HG02759 (cell line): ENCODE measurements around the gene LSR.
"Not testable (repeated sequence)": the region's sequence is repeated elsewhere in the genome, so short reads cannot be mapped to it uniquely, and the experiment has no call there.

Experiments
- ATAC-seq: cut with Tn5 transposase; IDR thresholded peaks from one replicate; pipeline ENCODE4 v1.9.1; 2021; ENCODE audit warnings: mild to moderate bottlenecking, moderate library complexity; ENCODE audit not compliant: unreplicated experiment

Gene LSR

GRCh38 chr19:35284153-35285094 is 35.6 kb downstream of the LSR start:
- no peak for ATAC-seq

DNA sequence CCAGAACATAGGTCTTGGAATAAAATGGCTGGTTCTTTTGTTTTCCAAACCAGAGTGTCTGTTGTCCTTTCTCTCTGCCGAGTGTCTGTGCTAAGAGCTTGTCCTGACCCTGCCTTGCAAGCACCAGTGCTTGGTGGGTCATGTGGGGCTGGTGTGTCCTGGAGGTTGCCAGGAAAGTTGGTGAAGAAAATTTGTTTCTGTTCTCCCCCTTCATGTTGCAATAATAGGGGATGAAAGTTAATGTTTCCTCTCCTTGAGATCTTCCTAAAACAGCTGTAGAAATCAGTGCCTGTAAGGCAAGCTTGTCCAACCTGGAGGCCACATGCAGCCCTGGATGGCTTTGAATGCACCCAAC is 36.3 kb downstream of the LSR start:
- ATAC-seq: no peak

DNA sequence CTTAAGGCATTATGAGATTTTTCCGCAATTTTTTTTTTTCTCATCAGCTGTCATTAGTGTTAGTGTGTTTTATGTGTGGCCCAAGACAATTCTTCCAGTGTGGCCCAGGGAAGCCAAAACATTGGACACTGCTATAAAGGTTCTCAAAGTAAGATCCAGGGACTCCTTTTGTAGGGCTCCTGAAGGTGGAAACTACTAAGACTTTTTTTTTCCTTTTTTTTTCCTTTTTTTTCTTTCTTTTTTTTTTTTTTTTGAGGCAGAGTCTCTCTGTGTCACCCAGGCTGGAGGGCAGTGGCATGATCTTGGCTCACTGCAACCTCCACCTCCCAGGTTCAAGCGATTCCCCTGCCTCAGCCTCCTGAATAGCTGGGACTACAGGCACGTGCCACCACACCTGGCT is 36.7 kb downstream of the LSR start:
- not testable (repeated sequence) for ATAC-seq

- not testable (repeated sequence) for ATAC-seq
Observed at GRCh38 chr19:35286101-35286500, 37.3 kb downstream of the LSR start.

GRCh38 chr19:35287713-35288112 is 38.9 kb downstream of the LSR start:
- ATAC-seq: no peak

DNA sequence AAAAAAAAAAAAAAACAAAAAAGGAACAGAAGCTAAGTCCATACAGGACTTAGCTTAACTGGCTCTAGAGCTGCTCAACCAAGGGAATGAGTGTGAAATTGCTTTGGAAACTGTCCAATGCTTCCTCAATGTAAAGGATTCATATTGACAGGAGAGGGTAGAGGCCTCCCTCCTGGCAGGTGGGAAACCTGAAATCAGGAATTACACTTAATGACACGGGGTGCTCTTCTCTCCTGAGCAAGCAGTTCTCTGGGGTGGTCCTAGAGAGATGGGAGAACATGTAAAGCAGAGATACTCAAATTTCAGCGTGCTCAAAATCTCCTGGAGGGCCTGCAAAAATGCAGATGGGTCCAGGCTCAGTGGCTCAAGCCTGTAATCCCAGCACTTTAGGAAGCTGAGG is 39.5 kb downstream of the LSR start:
- no peak for ATAC-seq

- no peak for ATAC-seq
Observed at GRCh38 chr19:35288906-35289305, 40.1 kb downstream of the LSR start.

- no peak for ATAC-seq
Observed at GRCh38 chr19:35290381-35291127, 41.8 kb downstream of the LSR start.

- no peak for ATAC-seq
Observed at GRCh38 chr19:35291259-35291658, 42.5 kb downstream of the LSR start.

DNA sequence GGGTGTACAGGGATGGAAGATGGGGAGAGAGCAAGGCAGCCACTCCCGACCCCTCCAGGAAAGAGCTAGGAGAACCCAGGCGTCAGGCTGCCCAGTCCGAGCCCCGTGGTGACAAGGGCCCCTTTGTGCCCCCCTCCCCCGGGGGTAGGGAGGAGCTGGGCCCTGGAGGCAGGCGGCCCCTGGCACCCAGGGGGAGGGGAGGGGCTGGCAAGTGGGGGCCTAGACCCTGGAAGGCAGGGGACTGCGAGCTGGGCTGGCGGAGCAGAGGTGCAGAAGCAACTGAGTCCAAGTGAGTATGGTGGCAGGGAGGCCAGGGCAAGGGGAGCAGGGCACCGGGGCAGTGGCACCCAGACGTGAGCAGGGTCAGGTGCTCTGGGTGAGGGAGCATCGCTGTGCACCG is 43.1 kb downstream of the LSR start, which contains the start of gene MAG:
TSS of gene MAG (plus strand) at position 246 of the 400 bp plus-strand sequence. CDS start 3,248 bp downstream, outside the sequence.
- ATAC-seq: no peak

DNA sequence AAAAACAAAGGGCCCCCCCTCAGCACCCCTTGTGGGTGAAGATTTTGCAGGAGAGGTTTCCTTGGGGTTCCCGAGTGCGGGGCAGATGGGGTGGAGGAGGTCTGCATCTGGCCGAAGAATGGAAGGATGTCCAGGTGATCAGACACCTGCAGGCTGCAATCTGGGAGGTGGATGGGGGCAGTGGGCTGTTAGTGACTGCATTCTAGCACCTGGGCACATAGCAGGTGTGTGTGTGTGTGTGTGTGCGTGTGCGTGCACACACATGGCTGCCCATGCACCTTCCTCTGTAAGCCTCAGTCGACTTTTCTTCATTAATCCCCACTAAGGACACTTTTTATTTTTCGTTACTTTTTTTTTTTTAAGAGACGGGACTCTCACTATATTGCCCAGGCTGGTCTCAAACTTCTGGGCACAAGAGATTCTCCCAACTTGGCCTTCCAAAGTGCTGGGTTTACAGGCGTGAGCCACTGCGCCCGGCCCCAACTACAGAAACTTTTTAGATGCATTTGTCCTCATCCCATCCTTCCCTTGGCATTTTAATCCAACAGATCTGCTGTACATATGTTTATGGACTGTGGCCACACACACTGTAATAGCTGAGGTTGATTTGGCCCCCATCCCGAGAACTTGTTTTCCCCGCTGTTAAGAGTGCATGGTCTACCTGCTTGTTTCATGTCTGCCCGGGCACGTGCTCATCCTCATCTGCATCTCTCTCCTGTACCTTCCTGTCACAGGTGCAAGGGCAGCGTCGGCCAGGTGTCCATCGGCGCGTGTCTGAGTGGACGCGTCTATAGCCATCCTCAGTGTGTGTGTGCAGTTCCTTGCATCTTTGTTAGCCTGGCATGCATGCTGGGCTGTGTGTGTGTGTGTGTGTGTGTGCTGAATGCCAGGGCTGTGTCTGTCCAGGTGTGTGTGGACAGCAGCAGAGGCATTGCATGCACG is 43.9 kb downstream of the LSR start:
- no peak for ATAC-seq

DNA sequence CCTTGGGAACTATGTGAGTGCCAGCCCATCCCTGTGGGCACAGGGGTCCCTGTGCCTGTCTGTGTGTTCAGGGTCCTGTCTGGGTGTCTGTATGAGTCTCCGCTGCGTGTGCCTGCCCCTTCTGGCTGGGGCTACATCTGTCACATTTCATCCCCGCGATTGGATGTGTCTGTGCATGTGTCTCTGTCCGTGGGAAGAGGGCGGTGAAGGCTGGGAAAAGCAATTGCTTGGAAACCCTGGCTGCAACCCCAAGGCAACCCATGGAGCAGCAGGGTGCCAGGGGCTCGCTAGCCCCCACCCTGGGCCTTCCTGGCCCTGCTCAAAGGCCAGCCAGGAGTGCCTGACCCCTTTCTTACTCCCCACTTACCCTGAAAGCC is 44.5 kb downstream of the LSR start:
- ATAC-seq: no peak

DNA sequence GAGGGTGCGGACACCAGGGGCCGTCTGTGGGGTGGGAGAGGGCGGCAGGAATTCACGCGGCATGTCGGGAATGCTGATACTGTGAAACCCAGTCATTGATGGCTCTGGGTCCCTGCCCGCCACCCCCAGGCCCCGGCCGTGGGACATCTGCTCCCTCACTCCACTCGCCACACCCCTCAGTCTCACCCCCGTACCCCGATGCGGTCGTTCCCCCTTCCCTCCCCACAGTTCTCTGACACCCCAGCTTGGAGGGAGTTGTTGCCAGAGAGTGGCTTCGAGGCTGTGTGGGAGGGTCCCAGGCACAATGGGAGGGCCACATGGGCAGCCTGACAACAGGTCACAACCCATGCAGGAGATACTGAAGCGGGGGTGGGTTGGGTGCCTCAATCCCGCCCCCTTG is 45.0 kb downstream of the LSR start:
- no peak for ATAC-seq

GRCh38 chr19:35294328-35294727 is 45.5 kb downstream of the LSR start:
- ATAC-seq: no peak

- ATAC-seq: no peak
Observed at GRCh38 chr19:35294859-35295791, 46.3 kb downstream of the LSR start.

- ATAC-seq: peak; percentile 48
Observed at GRCh38 chr19:35295792-35296462, 47.1 kb downstream of the LSR start.

DNA sequence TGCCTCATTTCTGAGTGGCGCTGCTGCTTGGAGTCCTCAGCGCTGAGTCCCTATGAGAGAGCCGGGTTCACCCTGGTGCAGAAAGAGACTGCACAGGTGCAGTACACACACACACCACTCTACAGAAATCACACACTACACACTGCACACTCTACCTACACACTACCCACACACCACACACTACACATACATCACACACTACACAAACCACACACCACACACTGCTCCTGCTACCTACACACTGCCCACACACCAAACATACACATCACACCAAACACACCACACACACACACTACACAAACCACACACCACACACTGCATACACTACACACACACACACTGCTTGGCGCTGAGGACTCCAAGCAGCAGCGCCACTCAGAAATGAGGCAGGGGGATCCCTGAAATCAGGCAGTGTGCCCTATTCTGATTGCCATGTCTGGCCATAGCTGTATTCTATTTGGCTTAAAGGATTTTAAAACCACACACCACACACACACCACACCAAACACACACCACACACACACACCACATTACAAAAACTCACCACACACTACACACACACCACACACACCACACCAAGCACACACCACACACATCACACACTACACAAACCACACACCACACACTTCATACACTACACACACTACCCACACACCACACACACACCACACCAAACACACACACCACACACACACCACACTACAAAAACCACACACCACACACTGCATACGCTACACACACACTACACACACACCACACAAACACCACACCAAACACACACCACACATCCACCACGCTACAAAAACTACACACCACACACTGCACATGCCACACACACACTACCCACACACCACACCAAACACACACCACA is 48.1 kb downstream of the LSR start:
- ATAC-seq: no peak

GRCh38 chr19:35297515-35297848 is 48.7 kb downstream of the LSR start:
- ATAC-seq: no peak
